ENCODE data around the gene ZFAND3.

- TF ChIP-seq CTCF (optimal IDR thresholded peaks at IDR 0.05 in 1 of 3, IDR thresholded peaks at IDR 0.05 in 1 of 3, conservative IDR thresholded peaks at IDR 0.05 in 1 of 3; ENCODE audit: extremely low read depth in 1 of 3, insufficient read depth in 2 of 3, low read length in 3 of 3): no peak
- no peak for TF ChIP-seq EZH2 (IDR thresholded peaks at IDR 0.05; ENCODE audit: low read length)
These were observed 119.4 kb downstream of the ZFAND3 start for GRCh38 chr6:37938909-37939308.

Measured in keratinocyte (primary cell).